IMR-90 (cell line): ENCODE results near the gene DPP10. TPM values are rescaled to one million over a fixed set of nuclear protein-coding genes. Genes with fewer than 3 reads are reported as not detected.

Experiments used
- ATAC-seq: fragments of 200-7000 bp; cut with Tn5 transposase; 2 replicates; pipeline ENCODE4 v1.9.1; 2020; ENCODE audit warnings: low read depth, mild to moderate bottlenecking, moderate library complexity
- BruUV-seq: library from RNA; stranded (reverse); fragments of 400-500 nt; replicated peaks from 2 replicates; lab custom pipeline; 2021; lab: Mats Ljungman, UMichigan
- CTCF ChIA-PET: fragments of 300-600 bp; formaldehyde crosslinking; extraction: SDS; loops from one replicate; lab custom pipeline; 2021; ENCODE audit warnings: antibody characterized with exemption; lab: Yijun Ruan, JAX
- POLR2A ChIA-PET: fragments of 300-600 bp; sonication (Branson Sonifier 250); formaldehyde crosslinking; loops from one replicate; lab custom pipeline; 2022; ENCODE audit warnings: antibody characterized with exemption; ENCODE audit not compliant: unreplicated experiment; lab: Charles Lee
- DNase-seq: peaks from one replicate; pipeline ENCODE4 v3.0.0; 2013
- H2AFZ ChIP-seq: replicated peaks from 2 replicates; pipeline ENCODE3; 2013; ENCODE audit warnings: low read length, mild to moderate bottlenecking; ENCODE audit not compliant: poor library complexity
- H2AK5ac ChIP-seq: 2 replicates; pipeline ENCODE4 v1.6.1; 2013; ENCODE audit warnings: low read depth, low read length, inconsistent platforms
- H2AK9ac ChIP-seq: replicated peaks from 2 replicates; pipeline ENCODE3; 2013; ENCODE audit warnings: mild to moderate bottlenecking, low read depth, low read length, moderate library complexity; ENCODE audit not compliant: poor library complexity
- H2BK120ac ChIP-seq: 2 replicates; pipeline ENCODE4 v1.6.1; 2013; ENCODE audit warnings: low read depth, low read length, inconsistent platforms
- H2BK15ac ChIP-seq: 3 replicates; pipeline ENCODE4 v1.6.1; 2013; ENCODE audit warnings: low read depth, low read length, inconsistent platforms
- H2BK20ac ChIP-seq: 2 replicates; pipeline ENCODE4 v1.6.1; 2013; ENCODE audit warnings: low read depth, mild to moderate bottlenecking, inconsistent platforms, low read length, moderate library complexity
- H2BK5ac ChIP-seq: 2 replicates; pipeline ENCODE4 v1.6.1; 2013; ENCODE audit warnings: mild to moderate bottlenecking, low read depth, low read length, inconsistent platforms; ENCODE audit not compliant: poor library complexity, severe bottlenecking
- H3K14ac ChIP-seq: replicated peaks from 2 replicates; pipeline ENCODE4 v1.6.1; 2013; ENCODE audit warnings: low read depth, low read length, inconsistent platforms
- H3K18ac ChIP-seq: 2 replicates; pipeline ENCODE4 v1.6.1; 2013; ENCODE audit warnings: low read depth, low read length, control low read depth
- H3K23ac ChIP-seq: 2 replicates; pipeline ENCODE4 v1.6.1; 2013; ENCODE audit warnings: low read depth, low read length, inconsistent platforms
- H3K27ac ChIP-seq: 2 replicates; pipeline ENCODE4 v1.5.1; 2013; ENCODE audit warnings: mild to moderate bottlenecking, control low read depth, low read length; ENCODE audit not compliant: insufficient read depth
- H3K27me3 ChIP-seq: 2 replicates; pipeline ENCODE4 v1.6.1; 2013; ENCODE audit warnings: low read length; ENCODE audit not compliant: control insufficient read depth, insufficient read depth
- H3K36me3 ChIP-seq: 2 replicates; pipeline ENCODE4 v1.6.1; 2013; ENCODE audit warnings: low read length, mixed read lengths; ENCODE audit not compliant: control insufficient read depth, insufficient read depth
- H3K4ac ChIP-seq: 2 replicates; pipeline ENCODE4 v1.6.1; 2013; ENCODE audit warnings: low read depth, low read length, inconsistent platforms
- H3K4me1 ChIP-seq: 2 replicates; pipeline ENCODE4 v1.6.1; 2013; ENCODE audit warnings: low read length, mixed read lengths; ENCODE audit not compliant: control insufficient read depth, insufficient read depth
- H3K4me2 ChIP-seq: 2 replicates; pipeline ENCODE4 v1.6.1; 2013; ENCODE audit warnings: low read depth, mild to moderate bottlenecking, control low read depth, low read length, moderate library complexity
- H3K4me3 ChIP-seq: 2 replicates; pipeline ENCODE4 v1.5.1; 2013; ENCODE audit warnings: low read depth, mild to moderate bottlenecking, control low read depth, low read length, moderate library complexity; ENCODE audit not compliant: insufficient read depth
- H3K56ac ChIP-seq: 2 replicates; pipeline ENCODE4 v1.6.1; 2013; ENCODE audit warnings: low read length, inconsistent platforms; ENCODE audit not compliant: insufficient read depth; ENCODE audit errors: extremely low read depth
- H3K79me1 ChIP-seq, 2 experiments: 2 replicates each; pipeline ENCODE4 v1.6.1; 2013; ENCODE audit warnings: low read length in 2 of 2, inconsistent platforms in 1 of 2, low read depth in 1 of 2
- H3K9ac ChIP-seq: 2 replicates; pipeline ENCODE4 v1.6.1; 2013; ENCODE audit warnings: low read depth, low read length, control low read depth
- H3K9me1 ChIP-seq: 2 replicates; pipeline ENCODE4 v1.6.1; 2013; ENCODE audit warnings: low read length, inconsistent platforms; ENCODE audit not compliant: insufficient read depth
- H3K9me3 ChIP-seq: 2 replicates; pipeline ENCODE4 v1.6.1; 2013; ENCODE audit warnings: low read length; ENCODE audit not compliant: control insufficient read depth, insufficient read depth
- H4K20me1 ChIP-seq: 2 replicates; pipeline ENCODE4 v1.6.1; 2013; ENCODE audit warnings: low read length, inconsistent platforms; ENCODE audit not compliant: insufficient read depth
- H4K5ac ChIP-seq: 2 replicates; pipeline ENCODE4 v1.6.1; 2013; ENCODE audit warnings: mild to moderate bottlenecking, low read depth, low read length, control low read depth
- H4K8ac ChIP-seq, 2 experiments: 2 replicates each; pipeline ENCODE4 v1.6.1; 2013; ENCODE audit warnings: low read depth in 2 of 2, low read length in 2 of 2, control low read depth in 1 of 2, inconsistent platforms in 1 of 2
- H4K91ac ChIP-seq: 2 replicates; pipeline ENCODE4 v1.6.1; 2013; ENCODE audit warnings: low read depth, low read length, inconsistent platforms; ENCODE audit not compliant: insufficient read depth
- CHD1 ChIP-seq: IDR thresholded peaks from 2 replicates; pipeline ENCODE4 v1.6.1; 2012; ENCODE audit warnings: low read depth, low read length, improper control_type of control experiment
- RAD21 ChIP-seq: IDR thresholded peaks from 2 replicates; pipeline ENCODE4 v1.6.1; 2012; ENCODE audit warnings: low read length, improper control_type of control experiment
- WGBS, 2 experiments: methylation state at CpG; one replicate each; pipeline versions ENCODE4 v1.1.5 to v1.1.7; 2013; ENCODE audit warnings: missing lambda C conversion rate in 2 of 2; ENCODE audit not compliant: insufficient read length in 1 of 2; ENCODE audit errors: extremely low coverage in 2 of 2; 5-methylcytosine and 5-hydroxymethylcytosine counted together
- dilution Hi-C: fragments of 300-500 bp; cut with HindIII; formaldehyde crosslinking; loops from one replicate; pipeline ENCODE4 v1.14.3; 2018; ENCODE audit warnings: low sequenced_read_pairs; ENCODE audit not compliant: unreplicated experiment
- in situ Hi-C: fragments of 300-500 bp; cut with MboI; formaldehyde crosslinking; loops from 3 replicates; pipeline ENCODE4 v1.14.3; 2019; ENCODE audit warnings: low sequenced_read_pairs, inconsistent platforms, mixed read lengths
- intact Hi-C: fragments of 100-400 bp; cut with micrococcal nuclease; formaldehyde crosslinking; loops from 2 replicates; pipeline ENCODE4 v1.10.0; 2022
- polyA plus RNA-seq, 3 experiments: library from polyadenylated mRNA; depleted of rRNA; stranded (reverse); fragments of >200 nt; gene quantifications; 2 replicates each; pipeline ENCODE4 v1.2.3, GENCODE V29; 2012; ENCODE audit warnings: low replicate concordance in 1 of 3
- total RNA-seq: library from RNA; depleted of rRNA; stranded (reverse); fragments of >200 nt; gene quantifications from 2 replicates; pipeline ENCODE4 v1.2.3, GENCODE V29; 2012

DPP10 gene
- total and polyA plus RNA-seq, 2 of the 4 experiments (the other 2 are of a cell fraction) = not detected

GRCh38 chr2:115848192-115848591, 1405.8 kb downstream of the DPP10 start:
- no TSS peak for BruUV-seq
- Histone ChIP-seq H3K27me3 (no peaks in the 10 kb centered on the region), H4K20me1 (no peaks in the 10 kb centered on the region), H4K91ac (no peak overlapping the region), H2BK120ac (no peak overlapping the region), H3K9ac (no peak overlapping the region), H3K4me1 (no peaks in the 10 kb centered on the region), H4K5ac (no peak overlapping the region), H3K23ac (no peak overlapping the region), H2BK15ac (no peak overlapping the region), H3K9me1 (no peaks in the 10 kb centered on the region), H2AK9ac (no peak overlapping the region), H2BK20ac (no peak overlapping the region), H3K79me1 (no peaks in the 10 kb centered on the region), H3K4me2 (no peak overlapping the region), H2AK5ac (no peak overlapping the region), H3K27ac (no peak overlapping the region), H3K9me3 (peaks cover 13% of the 10 kb centered on the region), H2AFZ (no peak overlapping the region), H2BK5ac (no peak overlapping the region), H3K36me3 (no peaks in the 10 kb centered on the region), H3K14ac (no peak overlapping the region), H4K8ac (no peak overlapping the region), H3K4ac (no peak overlapping the region), H3K56ac (no peak overlapping the region), H3K4me3 (no peak overlapping the region), H3K18ac (no peak overlapping the region)
- dilution Hi-C loops (no loop called here), intact Hi-C loops (no loop called here), in situ Hi-C loops (no loop called here)
- WGBS, 2 experiments = 77% methylated on average over 4 of the region's 14 CpGs; no CpG with 5 or more reads in 1 of the 2 experiments
- no peak for DNase-seq
- ChIA-PET POLR2A (no interaction called here), CTCF (interaction anchor here (0.7 kb wide), 1 partner anchor 654 kb away, joined by 3 read pairs; no protein-coding TSS in a partner anchor)
- ATAC-seq = no peak
- TF ChIP-seq RAD21 (no peak), CHD1 (no peak)
